MCF 10A (cell line): ENCODE data around the gene DUS1L. TPM values are rescaled to one million over a fixed set of nuclear protein-coding genes. Genes with fewer than 3 reads are reported as not detected.

Source experiments
- BruUV-seq: library from RNA; stranded (reverse); fragments of 400-500 nt; replicated peaks from 2 replicates; lab custom pipeline; 2021; lab: Mats Ljungman, UMichigan
- CTCF ChIA-PET: fragments of 300-600 bp; sonication (Branson Sonifier 250); formaldehyde crosslinking; extraction: SDS; loops from one replicate; lab custom pipeline; 2021; ENCODE audit warnings: antibody characterized with exemption, inconsistent platforms; lab: Yijun Ruan, JAX
- POLR2A ChIA-PET: fragments of 300-600, 350-650 bp; sonication (Branson Sonifier 250); formaldehyde crosslinking; extraction: SDS; loops from one replicate; lab custom pipeline; 2020; ENCODE audit warnings: antibody characterized with exemption, inconsistent platforms; lab: Yijun Ruan, JAX
- DNase-seq: peaks from one replicate; pipeline ENCODE4 v3.0.0-alpha.2; 2018; ENCODE audit not compliant: unreplicated experiment
- H3K27ac Mint-ChIP-seq: one replicate; pipeline ENCODE4 v1.8.0; 2022; ENCODE audit warnings: mild to moderate bottlenecking, low read depth, mixed read lengths; ENCODE audit not compliant: unreplicated experiment
- H3K27me3 Mint-ChIP-seq: one replicate; pipeline ENCODE4 v1.8.0; 2022; ENCODE audit warnings: mixed read lengths; ENCODE audit not compliant: insufficient read depth, unreplicated experiment
- H3K36me3 Mint-ChIP-seq: one replicate; pipeline ENCODE4 v1.8.0; 2022; ENCODE audit warnings: mild to moderate bottlenecking, moderate library complexity, mixed read lengths; ENCODE audit not compliant: insufficient read depth, unreplicated experiment
- H3K4me1 Mint-ChIP-seq: one replicate; pipeline ENCODE4 v1.8.0; 2022; ENCODE audit warnings: mixed read lengths; ENCODE audit not compliant: insufficient read depth, unreplicated experiment
- H3K4me3 Mint-ChIP-seq: one replicate; pipeline ENCODE4 v1.8.0; 2022; ENCODE audit warnings: mild to moderate bottlenecking, moderate library complexity, mixed read lengths; ENCODE audit not compliant: unreplicated experiment
- H3K9me3 Mint-ChIP-seq: one replicate; pipeline ENCODE4 v1.8.0; 2022; ENCODE audit warnings: mixed read lengths; ENCODE audit not compliant: unreplicated experiment
- intact Hi-C: fragments of 100-400 bp; cut with micrococcal nuclease; formaldehyde crosslinking; loops from 2 replicates; pipeline ENCODE4 v1.14.1; 2022
- total RNA-seq: library from RNA; stranded (reverse); gene quantifications from 2 replicates; pipeline ENCODE4 v1.2.3, GENCODE V29; 2022
- TF ChIP-seq, protein P1 (sequence below): fragments of 200-600 bp; IDR thresholded peaks from one replicate; pipeline ENCODE4 v1.8.0; 2022; ENCODE audit warnings: antibody characterized with exemption, mild to moderate bottlenecking; ENCODE audit not compliant: unreplicated experiment

DUS1L gene
- total RNA-seq, 1 experiment from 2014 or later = 116 TPM

DNA sequence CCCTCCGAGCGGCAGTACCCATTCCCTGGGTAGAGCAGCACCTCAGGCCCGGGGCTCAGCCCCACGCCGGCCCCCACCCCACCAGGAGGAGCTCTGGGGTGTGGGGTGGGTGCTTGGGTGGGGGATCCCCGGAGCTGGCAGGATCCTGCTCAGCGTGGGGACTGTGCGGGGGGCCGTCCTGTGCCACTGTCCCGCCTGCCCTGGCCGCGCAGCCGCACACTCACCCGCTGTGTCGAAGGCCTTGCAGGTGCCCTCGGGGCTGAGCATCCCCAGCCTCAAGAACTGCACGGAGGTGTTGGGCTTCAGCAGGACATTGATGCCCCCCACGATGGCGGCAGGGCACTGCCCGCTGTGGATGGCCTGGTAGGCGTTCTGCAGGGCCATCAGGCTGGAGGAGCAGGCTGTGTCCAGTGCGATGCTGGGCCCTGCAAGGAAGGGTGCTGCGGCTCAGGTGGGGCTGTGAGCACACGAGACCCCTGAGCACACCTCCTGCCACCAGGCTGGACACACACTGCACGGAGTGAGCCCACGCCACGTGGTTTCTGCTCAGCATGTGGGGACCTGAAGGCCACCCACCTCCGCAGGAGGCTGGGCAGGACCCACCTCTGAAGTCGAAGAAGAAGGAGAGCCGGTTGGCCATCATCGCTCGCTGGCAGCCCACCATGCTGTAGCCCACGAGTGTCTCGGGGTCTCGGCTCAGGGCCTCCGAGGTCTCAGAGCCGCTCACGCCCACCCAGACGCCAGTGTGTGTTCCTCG lies 27.6 kb upstream of the DUS1L start:
- CTCF ChIA-PET = no interaction called here
- Mint-ChIP-seq H3K27ac (no peak overlapping the region), H3K4me3 (no peak overlapping the region), H3K4me1 (no peaks in the 10 kb centered on the region), H3K36me3 (peaks cover 81% of the 10 kb centered on the region), H3K27me3 (no peaks in the 10 kb centered on the region), H3K9me3 (no peaks in the 10 kb centered on the region)
- no TSS peak for BruUV-seq
- intact Hi-C loops = loop anchor here (10.0 kb wide), 1 partner anchor 58 kb away; the partner anchor contains the start of genes DCXR and RAC3
- DNase-seq = no peak
- POLR2A ChIA-PET = no interaction called here
- TF ChIP-seq, protein P1, sequence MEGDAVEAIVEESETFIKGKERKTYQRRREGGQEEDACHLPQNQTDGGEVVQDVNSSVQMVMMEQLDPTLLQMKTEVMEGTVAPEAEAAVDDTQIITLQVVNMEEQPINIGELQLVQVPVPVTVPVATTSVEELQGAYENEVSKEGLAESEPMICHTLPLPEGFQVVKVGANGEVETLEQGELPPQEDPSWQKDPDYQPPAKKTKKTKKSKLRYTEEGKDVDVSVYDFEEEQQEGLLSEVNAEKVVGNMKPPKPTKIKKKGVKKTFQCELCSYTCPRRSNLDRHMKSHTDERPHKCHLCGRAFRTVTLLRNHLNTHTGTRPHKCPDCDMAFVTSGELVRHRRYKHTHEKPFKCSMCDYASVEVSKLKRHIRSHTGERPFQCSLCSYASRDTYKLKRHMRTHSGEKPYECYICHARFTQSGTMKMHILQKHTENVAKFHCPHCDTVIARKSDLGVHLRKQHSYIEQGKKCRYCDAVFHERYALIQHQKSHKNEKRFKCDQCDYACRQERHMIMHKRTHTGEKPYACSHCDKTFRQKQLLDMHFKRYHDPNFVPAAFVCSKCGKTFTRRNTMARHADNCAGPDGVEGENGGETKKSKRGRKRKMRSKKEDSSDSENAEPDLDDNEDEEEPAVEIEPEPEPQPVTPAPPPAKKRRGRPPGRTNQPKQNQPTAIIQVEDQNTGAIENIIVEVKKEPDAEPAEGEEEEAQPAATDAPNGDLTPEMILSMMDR = no peak

DNA sequence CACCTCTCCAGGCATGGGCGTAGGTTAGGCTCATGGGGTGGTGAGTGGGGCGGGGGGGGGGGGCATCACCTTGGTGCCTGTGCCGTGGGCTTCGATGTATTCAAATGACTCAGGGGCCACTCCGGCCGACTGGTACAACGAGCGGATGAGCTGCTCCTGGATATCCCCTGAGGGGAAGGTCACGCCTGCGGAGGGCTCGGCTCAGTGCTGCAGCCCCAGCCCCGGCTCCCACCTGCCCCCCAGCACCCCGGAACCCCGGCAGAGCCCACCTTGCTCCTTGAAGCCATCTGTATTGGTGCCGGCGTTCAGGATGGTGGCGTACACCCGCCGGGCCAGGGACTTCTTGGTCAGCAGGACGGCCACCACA lies 27.0 kb upstream of the DUS1L start:
- no TSS peak for BruUV-seq
- CTCF ChIA-PET = interaction anchor here (1.0 kb wide), 1 partner anchor 63 kb away, joined by 3 read pairs; no protein-coding TSS in a partner anchor
- H3K27me3 Mint-ChIP-seq = no peaks in the 10 kb centered on the region
- intact Hi-C loops = loop anchor here (10.0 kb wide), 1 partner anchor 58 kb away; the partner anchor contains the start of genes DCXR and RAC3
- no peak for DNase-seq
- H3K4me1 Mint-ChIP-seq = no peaks in the 10 kb centered on the region
- H3K27ac Mint-ChIP-seq = no peak overlapping the region
- H3K4me3 Mint-ChIP-seq = no peak overlapping the region
- no peaks in the 10 kb centered on the region for H3K9me3 Mint-ChIP-seq
- H3K36me3 Mint-ChIP-seq = peaks cover 86% of the 10 kb centered on the region
- TF ChIP-seq, protein P1 = no peak
- POLR2A ChIA-PET = no interaction called here

DNA sequence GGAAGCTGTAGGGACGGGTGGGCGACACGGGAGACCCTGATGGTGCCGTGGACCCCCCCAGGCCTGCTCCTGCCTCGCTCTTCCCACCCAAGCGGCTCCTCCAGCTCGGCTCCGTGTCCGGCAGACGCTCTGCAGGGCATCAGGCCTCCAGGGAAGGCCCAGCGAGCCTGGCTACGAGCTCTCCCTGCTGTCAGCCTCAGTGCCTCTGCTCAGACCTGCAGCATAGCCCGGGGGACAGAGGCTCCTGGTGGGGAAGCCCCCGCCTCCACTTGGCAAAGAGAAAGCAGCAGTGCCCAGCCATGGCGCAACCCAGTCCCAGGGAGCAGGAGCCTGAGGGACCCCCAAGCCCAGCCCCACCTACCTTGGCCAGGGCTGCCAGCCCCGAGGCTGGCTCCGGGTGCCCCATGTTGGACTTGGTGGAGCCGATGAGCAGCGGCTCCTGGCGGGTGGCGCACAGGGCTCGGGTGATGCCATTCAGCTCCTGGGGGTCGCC lies 26.5 kb upstream of the DUS1L start:
- CTCF ChIA-PET = interaction anchor here (1.0 kb wide), 1 partner anchor 63 kb away, joined by 3 read pairs; no protein-coding TSS in a partner anchor
- DNase-seq = no peak
- BruUV-seq = no TSS peak
- H3K36me3 Mint-ChIP-seq = peaks cover 91% of the 10 kb centered on the region
- TF ChIP-seq, protein P1 = no peak
- no peaks in the 10 kb centered on the region for H3K27me3 Mint-ChIP-seq
- no peak overlapping the region for H3K4me3 Mint-ChIP-seq
- intact Hi-C loops = loop anchor here (10.0 kb wide), 1 partner anchor 57 kb away; the partner anchor contains the start of genes DCXR and RAC3
- H3K4me1 Mint-ChIP-seq = no peaks in the 10 kb centered on the region
- no peak overlapping the region for H3K27ac Mint-ChIP-seq
- no peaks in the 10 kb centered on the region for H3K9me3 Mint-ChIP-seq
- POLR2A ChIA-PET = no interaction called here

DNA sequence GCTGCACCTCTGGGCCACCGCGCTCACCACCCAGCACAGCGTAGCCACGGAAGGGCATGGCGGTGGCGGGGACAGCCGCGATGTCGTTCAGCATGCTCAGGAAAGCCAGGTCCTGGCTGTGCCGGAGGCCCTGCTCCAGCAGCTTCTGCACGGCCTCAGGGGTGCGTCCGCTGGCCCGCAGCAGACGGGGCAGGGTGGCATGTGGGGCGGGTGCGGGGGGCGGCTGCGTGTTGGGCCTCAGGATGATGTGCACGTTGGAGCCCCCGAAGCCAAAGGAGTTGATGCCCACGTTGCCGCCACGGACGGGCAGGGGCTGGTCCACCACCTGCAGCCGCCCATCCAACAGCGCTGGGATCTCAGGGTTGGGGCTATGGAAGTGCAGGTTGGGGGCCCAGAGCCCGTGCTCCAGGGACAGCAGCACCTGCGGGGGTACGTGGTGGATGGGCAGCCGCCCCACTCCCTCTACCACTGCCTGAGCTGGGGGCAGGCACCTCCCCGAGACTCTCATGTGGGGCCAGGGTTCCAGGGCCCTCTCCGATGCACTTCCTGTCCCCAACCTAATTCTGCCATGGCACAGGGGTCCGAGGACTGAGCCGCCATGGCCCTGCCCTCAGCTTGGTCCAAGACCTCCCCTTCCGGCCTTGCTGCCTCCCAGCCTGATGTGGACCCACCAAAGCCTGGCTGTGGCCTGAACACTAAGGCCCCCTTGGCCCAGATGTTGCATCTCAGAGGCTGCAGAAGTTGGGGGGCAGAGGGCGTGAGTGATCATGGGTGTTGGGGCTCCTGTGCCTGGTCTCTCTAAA lies 25.9 kb upstream of the DUS1L start:
- ChIA-PET CTCF (interaction anchor here (1.0 kb wide), 1 partner anchor 64 kb away, joined by 3 read pairs; no protein-coding TSS in a partner anchor), POLR2A (no interaction called here)
- Mint-ChIP-seq H3K4me3 (no peak overlapping the region), H3K27ac (no peak overlapping the region), H3K27me3 (no peaks in the 10 kb centered on the region), H3K4me1 (no peaks in the 10 kb centered on the region), H3K36me3 (peaks cover 93% of the 10 kb centered on the region), H3K9me3 (no peaks in the 10 kb centered on the region)
- TF ChIP-seq, protein P1 = no peak
- no peak for DNase-seq
- BruUV-seq = no TSS peak
- intact Hi-C loops = loop anchor here (10.0 kb wide), 1 partner anchor 57 kb away; the partner anchor contains the start of genes DCXR and RAC3
